Body of pancreas (tissue), 4 donors: ENCODE measurements around the gene SFXN2. TPM values are rescaled to one million over a fixed set of nuclear protein-coding genes. Genes with fewer than 3 reads are reported as not detected.

ENCODE experiments used
- ATAC-seq: fragments of 150-250 bp; one replicate; pipeline ENCODE4 v1.9.1; 2016
- DNase-seq, 4 donors: peaks; one replicate each; pipeline ENCODE4 v3.0.0-alpha.2; 2019
- H3K27ac ChIP-seq, 4 donors: fragments of 200-600 bp; sonication (generic); 1 replicate in 3 of 4; 2 replicates in 1 of 4; pipeline versions ENCODE4 v1.5.1 to v1.6.1; 2016 to 2019; ENCODE audit warnings: mild to moderate bottlenecking in 1 of 4, mixed read lengths in 1 of 4, moderate library complexity in 1 of 4
- H3K27me3 ChIP-seq, 2 donors: fragments of 200-600 bp; sonication (generic); one replicate each; pipeline ENCODE4 v1.6.0; 2016; ENCODE audit warnings: mild to moderate bottlenecking in 1 of 2
- H3K36me3 ChIP-seq, 2 donors: fragments of 200-600 bp; sonication (generic); replicated peaks in 1 of 2; 2 replicates each; pipeline ENCODE4 v1.5.1; 2016; ENCODE audit warnings: low read depth in 2 of 2; ENCODE audit not compliant: insufficient read depth in 1 of 2
- H3K4me1 ChIP-seq: fragments of 200-600 bp; sonication (generic); one replicate; pipeline ENCODE4 v1.6.0; 2016
- H3K4me3 ChIP-seq, 2 donors: fragments of 200-600 bp; sonication (generic); 1 replicate in 1 of 2; 2 replicates in 1 of 2; pipeline ENCODE4 v1.5.1; 2016 to 2019
- H3K9me3 ChIP-seq, 3 donors: fragments of 200-600 bp; sonication (generic); 1 replicate in 2 of 3; 2 replicates in 1 of 3; pipeline ENCODE4 v1.5.1; 2016
- POLR2A ChIP-seq, 3 donors: fragments of 450-650 bp; IDR thresholded peaks; one replicate each; pipeline ENCODE4 v1.6.1; 2016; ENCODE audit warnings: antibody characterized with exemption in 3 of 3, mild to moderate bottlenecking in 2 of 3
- WGBS, 2 donors: methylation state at CpG; one replicate each; pipeline ENCODE4 v1.1.5; 2017; 5-methylcytosine and 5-hydroxymethylcytosine counted together
- intact Hi-C: fragments of 100-400 bp; cut with DNase I; formaldehyde crosslinking; loops from one replicate; pipeline ENCODE4 v1.15.1; 2023
- total RNA-seq, 2 donors: library from RNA; depleted of rRNA; stranded (reverse); fragments of >200 nt; gene quantifications; one replicate each; pipeline ENCODE4 v1.1.0, GENCODE V29; 2016
- TF ChIP-seq, protein P1 (sequence below), 7 experiments: fragments of 450-650 bp in 4 of 7; fragments of 200-600 bp in 3 of 7; sonication (generic) in 3 of 7; IDR thresholded peaks; one replicate each; pipeline ENCODE4 v1.5.1; 2016 to 2019; ENCODE audit warnings: antibody characterized with exemption in 7 of 7

SFXN2 gene
- total RNA-seq, 2 donors from 2014 or later: 2.1 to 7.3 TPM

DNA sequence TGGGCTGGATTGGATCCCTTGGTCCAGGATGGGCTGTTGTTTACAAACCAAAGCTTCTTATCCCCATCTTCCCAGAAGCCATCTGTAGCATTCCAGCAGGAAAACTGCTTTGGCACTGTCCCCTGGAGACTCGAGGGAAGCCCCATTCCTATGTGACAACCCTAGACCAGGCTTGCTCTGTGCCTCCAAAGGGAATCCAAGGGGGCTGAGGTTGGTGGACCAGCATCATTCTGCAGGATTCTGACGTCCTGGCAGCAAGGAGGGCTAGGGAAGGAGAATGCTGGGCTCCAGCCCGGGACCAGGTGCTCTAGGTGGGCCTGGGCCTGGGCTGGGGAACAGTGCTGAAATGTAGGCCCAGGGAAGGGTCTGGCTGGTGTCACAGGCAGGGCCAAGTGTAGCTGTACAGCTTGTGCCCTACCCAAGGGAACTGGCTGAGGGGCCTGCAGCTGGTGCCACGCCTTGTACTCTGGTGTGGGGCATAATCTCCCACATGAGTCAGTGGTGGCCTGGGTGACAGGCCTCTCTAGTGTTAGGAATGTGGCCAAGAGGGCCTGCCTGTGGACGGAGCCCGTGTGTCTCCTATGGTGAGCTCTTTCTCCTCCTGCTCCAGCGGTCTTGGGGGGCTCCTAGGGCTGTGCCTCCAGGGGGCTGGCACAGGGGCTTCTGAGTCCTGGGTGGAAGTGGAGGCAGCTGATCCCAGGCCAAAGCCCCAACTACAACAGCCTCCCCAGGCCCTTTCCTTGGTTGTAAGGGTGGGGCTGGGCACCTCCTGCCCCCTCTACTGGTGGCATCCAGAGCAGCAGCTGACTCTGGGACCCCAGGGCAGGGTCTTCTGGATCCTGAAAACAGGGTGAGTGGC lies 45.0 kb upstream of the SFXN2 start:
- 40 to 47% methylated on average over 6 to 7 of the region's 7 CpGs for WGBS, 2 donors
- Histone ChIP-seq H3K27ac (peak overlapping the region; percentile 86 to 95 (median 94)), H3K27me3 (no peaks in the 10 kb centered on the region), H3K36me3 (no peaks in the 10 kb centered on the region), H3K9me3 (no peaks in the 10 kb centered on the region), H3K4me3 (no peak overlapping the region), H3K4me1 (peaks cover 34% of the 10 kb centered on the region)
- TF ChIP-seq POLR2A (IDR thresholded peaks at IDR 0.05): peak; percentile 76 to 80 (median 78)
- TF ChIP-seq, protein P1, sequence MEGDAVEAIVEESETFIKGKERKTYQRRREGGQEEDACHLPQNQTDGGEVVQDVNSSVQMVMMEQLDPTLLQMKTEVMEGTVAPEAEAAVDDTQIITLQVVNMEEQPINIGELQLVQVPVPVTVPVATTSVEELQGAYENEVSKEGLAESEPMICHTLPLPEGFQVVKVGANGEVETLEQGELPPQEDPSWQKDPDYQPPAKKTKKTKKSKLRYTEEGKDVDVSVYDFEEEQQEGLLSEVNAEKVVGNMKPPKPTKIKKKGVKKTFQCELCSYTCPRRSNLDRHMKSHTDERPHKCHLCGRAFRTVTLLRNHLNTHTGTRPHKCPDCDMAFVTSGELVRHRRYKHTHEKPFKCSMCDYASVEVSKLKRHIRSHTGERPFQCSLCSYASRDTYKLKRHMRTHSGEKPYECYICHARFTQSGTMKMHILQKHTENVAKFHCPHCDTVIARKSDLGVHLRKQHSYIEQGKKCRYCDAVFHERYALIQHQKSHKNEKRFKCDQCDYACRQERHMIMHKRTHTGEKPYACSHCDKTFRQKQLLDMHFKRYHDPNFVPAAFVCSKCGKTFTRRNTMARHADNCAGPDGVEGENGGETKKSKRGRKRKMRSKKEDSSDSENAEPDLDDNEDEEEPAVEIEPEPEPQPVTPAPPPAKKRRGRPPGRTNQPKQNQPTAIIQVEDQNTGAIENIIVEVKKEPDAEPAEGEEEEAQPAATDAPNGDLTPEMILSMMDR (IDR thresholded peaks at IDR 0.05): peak in 6 of 7 experiments; percentile 18 to 66 (median 46)
- intact Hi-C loops: no loop called here
- DNase-seq (peak; percentile 91 to 98 (median 94)), ATAC-seq (peak; percentile 98)

DNA sequence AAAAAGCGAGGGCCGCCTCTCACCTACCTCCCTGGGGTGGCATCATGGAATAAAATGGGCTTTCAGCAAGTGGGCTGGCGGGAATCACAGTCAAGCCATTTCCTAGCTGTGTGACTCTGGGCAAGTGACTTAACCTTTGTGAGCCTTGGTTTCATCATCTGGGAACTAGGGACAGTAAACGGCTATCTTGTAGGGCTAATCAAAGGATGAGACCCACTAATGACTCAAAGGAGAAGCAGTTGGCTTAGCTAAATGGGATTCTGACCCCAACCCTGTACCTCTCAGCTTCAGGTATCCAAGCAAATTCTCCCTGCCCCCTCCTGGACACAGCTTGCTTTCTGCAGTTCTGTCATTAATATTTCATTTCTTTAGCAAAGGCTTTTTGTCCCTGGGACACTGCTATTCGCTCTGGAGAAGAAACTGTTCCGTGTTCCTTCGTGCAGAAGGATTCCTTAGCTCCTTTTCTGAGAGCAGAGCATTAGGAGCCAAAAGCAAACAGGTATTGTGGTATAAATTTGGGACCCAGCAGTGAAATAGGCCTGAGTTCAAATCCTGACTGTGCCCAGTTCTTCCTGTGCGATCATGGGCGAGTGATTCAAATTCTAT lies 44.3 kb upstream of the SFXN2 start:
- ATAC-seq (peak; percentile 1), DNase-seq (no peak)
- no peaks in the 10 kb centered on the region for H3K36me3 ChIP-seq
- H3K4me3 ChIP-seq: no peak overlapping the region
- WGBS, 2 donors: 86 to 88% methylated on average over 7 to 9 of the region's 9 CpGs
- TF ChIP-seq POLR2A (IDR thresholded peaks at IDR 0.05): no peak
- TF ChIP-seq, protein P1 (IDR thresholded peaks at IDR 0.05): peak in 1 of 7 experiments; percentile 3
- H3K9me3 ChIP-seq: no peaks in the 10 kb centered on the region
- intact Hi-C loops: no loop called here
- H3K27me3 ChIP-seq: no peaks in the 10 kb centered on the region
- peak overlapping the region; percentile 86 to 95 (median 94) for H3K27ac ChIP-seq
- peaks cover 38% of the 10 kb centered on the region for H3K4me1 ChIP-seq

DNA sequence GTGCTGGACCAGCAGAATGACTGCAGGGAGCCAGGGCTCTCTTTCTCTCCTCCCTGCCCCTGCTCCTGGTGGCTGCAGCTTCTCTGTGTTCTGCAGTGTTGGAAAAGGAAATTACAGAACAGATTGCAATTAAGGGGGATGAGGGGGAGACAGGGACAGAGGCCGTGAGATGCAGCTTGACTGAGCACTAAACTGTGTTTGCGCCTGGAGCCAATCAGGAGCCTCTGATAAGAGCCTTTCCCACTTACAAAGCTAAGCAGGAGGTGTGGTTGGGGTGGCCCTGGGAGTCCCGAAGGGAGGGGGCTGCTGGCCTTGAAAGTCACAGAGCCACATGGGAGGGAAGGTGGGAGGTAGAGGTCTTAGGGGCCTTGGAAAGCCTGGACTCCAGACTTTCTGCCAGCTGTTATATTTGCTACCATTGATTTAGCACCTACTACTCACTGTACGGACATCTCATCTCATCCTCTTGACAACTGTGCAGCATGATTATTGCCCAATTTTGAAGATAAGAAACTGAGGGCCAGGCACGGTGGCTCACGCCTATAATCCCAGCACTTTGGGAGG lies 43.5 kb upstream of the SFXN2 start:
- Histone ChIP-seq H3K9me3 (no peaks in the 10 kb centered on the region), H3K27me3 (no peaks in the 10 kb centered on the region), H3K4me3 (no peak overlapping the region), H3K27ac (peak overlapping the region; percentile 86 to 95 (median 94)), H3K36me3 (no peaks in the 10 kb centered on the region), H3K4me1 (peaks cover 43% of the 10 kb centered on the region)
- TF ChIP-seq POLR2A (IDR thresholded peaks at IDR 0.05): no peak
- TF ChIP-seq, protein P1 (IDR thresholded peaks at IDR 0.05): no peak
- ATAC-seq (no peak), DNase-seq (peak in 2 of 4 donors; percentile 46 to 63)
- 39 to 41% methylated on average over 6 of the region's 6 CpGs for WGBS, 2 donors
- intact Hi-C loops: no loop called here

DNA sequence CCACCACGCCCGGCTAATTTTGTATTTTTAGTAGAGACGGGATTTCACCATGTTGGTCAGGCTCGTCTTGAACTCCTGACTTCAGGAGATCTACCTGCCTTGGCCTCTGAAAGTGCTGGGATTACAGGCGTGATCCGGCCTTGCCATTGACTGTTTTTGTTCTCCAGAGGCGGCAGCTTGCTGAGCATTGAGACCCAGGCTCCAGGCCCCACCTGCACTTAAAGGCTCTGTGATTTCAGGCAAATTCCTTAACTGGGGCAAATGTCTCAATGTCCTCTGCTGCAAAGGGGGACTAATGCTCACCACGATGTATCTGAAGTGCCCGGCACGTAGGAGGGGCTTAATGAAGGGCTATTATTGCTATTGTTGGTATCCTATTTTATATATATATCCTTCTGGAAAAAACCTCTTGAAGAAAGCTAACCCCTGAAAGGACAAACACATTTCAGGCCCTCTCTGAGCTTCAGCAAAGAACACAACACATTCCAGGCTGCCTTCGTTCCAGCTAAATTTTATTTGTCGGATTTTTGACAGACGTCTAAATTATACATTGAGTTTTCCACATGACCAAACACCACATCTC lies 41.1 kb upstream of the SFXN2 start:
- WGBS, 2 donors: 84 to 86% methylated on average over 13 of the region's 13 CpGs
- Histone ChIP-seq H3K9me3 (no peaks in the 10 kb centered on the region), H3K36me3 (no peaks in the 10 kb centered on the region), H3K4me1 (peaks cover 54% of the 10 kb centered on the region), H3K4me3 (no peak overlapping the region), H3K27ac (peak overlapping the region in 2 of 4 donors; percentile 19 to 72), H3K27me3 (no peaks in the 10 kb centered on the region)
- DNase-seq (no peak), ATAC-seq (no peak)
- TF ChIP-seq POLR2A (IDR thresholded peaks at IDR 0.05): no peak
- TF ChIP-seq, protein P1 (IDR thresholded peaks at IDR 0.05): no peak
- intact Hi-C loops: no loop called here
